GM18868 (cell line): Measurements from ENCODE around the gene GPR37.

ENCODE experiments used
- ATAC-seq: cut with Tn5 transposase; IDR thresholded peaks from one replicate; pipeline ENCODE4 v1.9.1; 2021; ENCODE audit warnings: mild to moderate bottlenecking, moderate library complexity; ENCODE audit not compliant: unreplicated experiment

GPR37 gene

DNA sequence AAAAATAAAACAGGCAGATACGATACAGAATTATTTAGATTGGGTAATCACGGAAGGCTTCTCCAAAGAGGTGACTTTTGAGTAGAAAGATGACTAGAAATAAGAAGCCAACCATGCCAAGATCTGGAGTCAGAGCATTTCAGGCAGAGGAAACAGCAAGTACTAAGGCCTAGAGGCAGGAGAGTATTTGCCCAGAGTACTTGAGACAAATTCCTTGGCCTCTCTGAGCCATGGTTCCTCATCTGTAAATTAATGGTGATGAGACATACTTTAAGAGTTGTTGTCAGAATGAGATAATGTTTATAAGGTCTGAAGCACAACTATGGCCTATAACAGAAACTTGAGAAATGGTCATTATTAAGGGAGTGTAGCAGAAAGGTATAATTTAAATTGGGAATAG lies 15.8 kb upstream of the GPR37 start:
- no peak for ATAC-seq

- no peak for ATAC-seq
Observed at GRCh38 chr7:124780608-124781007, 15.0 kb upstream of the GPR37 start.

- no peak for ATAC-seq
Observed at GRCh38 chr7:124780056-124780455, 14.5 kb upstream of the GPR37 start.

DNA sequence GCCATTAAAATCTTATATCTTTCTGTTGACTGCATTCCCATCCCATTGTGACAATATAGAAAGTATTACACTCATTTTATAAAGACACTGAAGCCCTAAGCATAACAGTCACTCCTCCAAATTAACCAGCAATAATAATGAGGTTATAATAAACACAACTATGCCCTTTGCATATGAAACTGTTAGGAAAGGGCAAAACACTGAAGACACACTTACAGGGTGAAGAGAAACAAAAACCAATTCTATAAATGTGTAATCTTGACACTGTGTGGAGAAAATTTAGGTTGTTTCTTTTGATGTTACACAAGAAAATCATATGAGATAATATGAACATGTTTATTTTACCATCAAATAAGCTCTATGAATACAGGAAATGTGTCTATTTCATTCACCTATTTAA lies 14.0 kb upstream of the GPR37 start:
- no peak for ATAC-seq

DNA sequence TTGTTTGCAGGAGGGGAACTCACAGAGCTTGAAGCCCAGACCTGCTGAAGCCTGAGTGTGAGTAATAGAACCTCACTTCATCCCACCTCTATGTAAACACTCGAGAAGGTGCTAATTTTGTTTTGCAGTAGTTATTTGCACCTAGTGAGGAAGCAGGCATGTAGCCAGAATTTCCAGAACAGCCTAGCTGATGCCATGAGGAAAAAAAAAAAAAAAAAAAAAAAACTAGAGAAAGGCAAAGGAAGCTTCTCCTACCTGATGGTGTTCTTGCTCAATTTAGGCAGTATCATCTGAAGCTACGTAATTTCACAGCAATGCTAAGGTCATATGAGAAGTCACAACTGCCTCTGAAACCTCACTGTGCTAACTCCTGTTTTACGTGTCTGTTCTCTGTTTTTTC lies 13.6 kb upstream of the GPR37 start:
- ATAC-seq = peak; percentile 47

DNA sequence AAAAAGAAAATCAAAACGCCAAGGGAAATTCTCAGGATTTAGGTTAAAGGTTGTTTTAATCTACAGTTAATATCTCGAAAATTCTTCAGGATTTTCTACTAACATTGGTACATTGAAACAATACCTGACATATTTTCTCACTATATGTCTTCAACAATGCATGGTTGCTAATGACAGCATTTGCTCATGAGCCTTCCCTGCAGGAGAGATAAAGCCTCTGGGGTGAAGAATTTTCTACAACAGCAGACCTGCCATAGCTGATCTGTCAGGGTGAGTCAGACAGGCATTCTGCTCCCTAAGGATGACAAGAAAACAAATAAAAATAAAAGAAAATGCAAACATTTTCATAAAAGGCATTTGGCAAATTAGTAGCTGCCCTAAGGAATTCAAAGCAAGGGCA lies 11.7 kb upstream of the GPR37 start:
- ATAC-seq = no peak

DNA sequence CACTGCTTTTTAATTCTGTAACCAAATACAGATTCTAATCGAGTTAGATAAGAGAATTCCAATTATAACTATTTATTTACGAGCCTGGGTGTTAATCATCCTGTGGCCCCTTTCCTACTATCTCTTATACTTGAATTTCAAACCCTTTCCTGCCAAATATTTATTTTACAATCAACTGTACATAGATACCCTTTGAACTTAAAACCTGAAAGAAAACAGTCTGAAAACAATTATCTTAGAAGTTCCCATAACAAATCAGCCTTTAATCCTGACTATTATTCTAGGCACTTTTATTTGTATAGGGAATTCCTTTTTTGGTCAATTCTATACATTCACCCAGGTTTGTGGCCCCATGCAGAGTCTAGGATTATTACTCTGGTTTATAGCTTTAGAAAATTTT lies 10.6 kb upstream of the GPR37 start:
- no peak for ATAC-seq

DNA sequence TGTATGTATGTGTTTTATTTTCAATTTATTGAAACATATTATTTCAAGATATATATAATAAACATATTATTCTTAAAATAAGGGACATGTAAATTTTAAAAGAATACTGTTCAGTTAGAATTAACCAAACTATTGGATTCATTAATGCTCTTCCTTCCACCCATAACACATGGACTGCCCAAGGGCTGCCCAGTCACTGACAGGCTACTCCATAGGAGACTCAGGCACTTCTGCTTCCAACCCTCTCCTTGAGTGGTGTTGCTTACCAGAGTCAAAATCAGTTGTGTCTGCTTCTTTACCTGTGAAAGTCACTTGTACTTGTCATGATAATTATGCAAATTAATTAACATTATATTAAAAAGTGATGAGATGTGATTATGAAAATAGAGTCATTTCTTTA lies 9.8 kb upstream of the GPR37 start:
- no peak for ATAC-seq

DNA sequence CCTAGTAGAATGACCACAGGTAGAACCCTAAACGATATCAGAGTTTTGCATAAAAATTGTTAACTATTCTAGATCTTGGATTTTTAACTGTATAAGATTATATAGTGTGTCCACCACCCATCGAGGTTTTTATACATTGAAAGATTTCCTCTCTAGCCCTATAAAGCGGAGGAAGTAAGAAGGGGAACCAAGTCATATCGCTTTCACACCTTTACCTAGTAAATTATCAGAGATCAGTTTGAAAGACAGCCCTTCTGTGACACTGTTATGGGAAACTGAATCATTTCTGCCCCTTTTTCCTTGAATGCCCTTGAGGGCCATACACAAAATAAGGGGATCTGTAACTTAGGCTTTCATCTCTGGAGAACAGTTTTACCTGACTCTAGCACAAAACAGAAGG lies 8.3 kb upstream of the GPR37 start:
- no peak for ATAC-seq

DNA sequence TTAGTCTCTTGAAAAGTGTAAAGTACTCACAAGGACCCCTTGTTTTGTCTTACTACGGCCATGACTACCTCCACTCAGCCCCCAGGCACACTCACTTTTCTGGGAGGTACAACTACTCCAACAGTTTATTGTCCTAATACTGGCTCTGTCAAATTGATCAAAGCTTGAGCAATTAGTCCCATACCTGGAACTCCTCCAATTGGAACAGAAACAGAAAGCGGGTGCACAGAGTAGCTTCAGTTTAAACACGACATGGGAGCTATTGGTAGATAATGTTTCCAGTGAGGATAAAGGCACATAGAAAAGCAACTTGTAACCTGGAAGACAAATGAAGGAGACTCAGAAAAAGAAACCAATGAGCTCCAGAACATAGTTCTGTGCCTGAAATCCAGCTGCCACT lies 7.7 kb upstream of the GPR37 start:
- no peak for ATAC-seq

DNA sequence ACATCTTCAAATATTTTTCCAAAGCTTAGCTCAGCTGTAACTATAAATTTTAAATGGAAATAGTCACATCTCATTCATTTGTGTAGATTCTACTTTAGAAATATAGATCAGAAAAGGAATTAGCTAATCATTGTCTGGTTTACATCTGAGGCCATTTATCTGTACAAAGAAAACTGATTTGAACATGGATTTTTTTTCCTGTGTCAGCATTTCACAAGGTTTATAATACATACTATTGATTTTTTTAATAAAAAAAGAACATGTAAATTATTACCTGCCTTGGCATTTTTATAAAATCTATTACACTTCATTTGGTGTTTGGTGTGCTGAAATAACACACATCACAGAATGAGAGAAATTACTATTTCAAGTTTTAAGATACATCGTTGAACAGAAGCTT lies 3.5 kb upstream of the GPR37 start:
- ATAC-seq = no peak

DNA sequence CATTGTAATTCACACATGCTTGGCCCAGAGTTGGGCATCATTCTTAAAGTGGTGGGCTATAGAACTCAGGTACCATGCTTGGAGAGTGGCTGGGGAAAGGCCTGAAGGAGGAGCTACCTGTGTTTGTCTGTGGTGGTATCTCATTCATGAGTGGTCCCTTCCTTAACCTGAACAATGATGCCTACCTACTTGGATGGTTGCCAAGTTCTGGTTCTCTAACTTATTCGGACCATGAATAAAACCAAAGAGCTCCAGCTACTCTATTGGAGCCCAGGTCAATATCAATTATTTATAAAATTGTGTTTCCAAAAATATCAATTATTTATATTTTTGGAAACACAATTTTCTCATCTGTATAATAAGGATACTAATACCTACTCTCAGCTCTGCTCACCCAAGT lies 2.9 kb upstream of the GPR37 start:
- no peak for ATAC-seq

DNA sequence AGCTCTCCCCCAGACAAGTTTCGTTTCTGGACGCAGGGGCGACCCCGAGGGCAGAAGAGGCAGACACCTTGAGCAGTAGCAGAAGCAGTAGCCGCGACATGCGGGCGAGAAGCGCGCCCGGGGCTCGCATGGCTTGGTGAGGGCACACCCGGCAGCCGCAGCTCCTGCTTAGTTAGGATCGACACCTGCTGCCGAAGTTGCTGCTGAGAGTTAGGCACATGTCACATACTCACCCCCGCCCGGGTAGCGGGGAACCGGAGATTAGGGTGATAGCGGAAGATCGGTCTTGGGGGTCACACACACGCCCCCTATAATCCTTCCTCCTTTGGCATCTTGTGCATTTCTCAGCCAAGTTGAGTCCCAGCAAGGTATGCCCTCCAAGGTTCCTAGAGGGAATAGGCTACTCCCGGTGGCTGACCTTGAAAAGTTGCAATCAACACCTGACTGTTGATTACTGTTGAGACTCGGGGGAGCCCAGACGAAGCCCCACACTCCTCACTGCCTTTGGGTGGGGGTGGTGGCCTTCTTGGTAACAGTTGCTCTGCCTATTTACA lies 668 bp downstream of the GPR37 start:
- peak; percentile 30 for ATAC-seq

GRCh38 chr7:124764051-124764846 lies 1.3 kb downstream of the GPR37 start:
- no peak for ATAC-seq

DNA sequence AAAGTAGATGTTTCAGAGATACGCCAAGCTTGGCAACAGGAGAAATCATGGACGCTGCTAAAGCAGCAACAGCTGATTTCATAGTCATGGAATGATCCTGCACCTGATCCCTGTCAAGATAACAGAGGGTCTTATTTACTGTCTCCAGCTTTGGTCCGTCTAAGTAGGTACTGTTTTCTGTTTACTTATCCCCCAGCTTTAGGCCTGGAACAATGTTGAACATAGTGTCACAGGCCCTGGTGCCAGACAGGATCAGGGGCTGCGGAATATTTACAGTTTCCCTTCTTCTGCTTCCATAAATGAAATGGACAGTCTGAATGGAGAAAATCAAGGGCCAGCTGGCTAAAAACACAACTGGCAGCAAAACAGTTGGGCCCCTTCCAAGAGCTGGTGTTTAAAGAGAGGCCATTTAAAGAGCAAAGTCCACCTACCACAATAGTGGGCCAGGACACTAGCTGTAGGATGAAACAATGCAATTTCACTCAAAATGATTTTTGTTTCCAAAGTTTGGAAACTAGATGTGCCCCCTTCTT lies 2.9 kb downstream of the GPR37 start:
- ATAC-seq = no peak

DNA sequence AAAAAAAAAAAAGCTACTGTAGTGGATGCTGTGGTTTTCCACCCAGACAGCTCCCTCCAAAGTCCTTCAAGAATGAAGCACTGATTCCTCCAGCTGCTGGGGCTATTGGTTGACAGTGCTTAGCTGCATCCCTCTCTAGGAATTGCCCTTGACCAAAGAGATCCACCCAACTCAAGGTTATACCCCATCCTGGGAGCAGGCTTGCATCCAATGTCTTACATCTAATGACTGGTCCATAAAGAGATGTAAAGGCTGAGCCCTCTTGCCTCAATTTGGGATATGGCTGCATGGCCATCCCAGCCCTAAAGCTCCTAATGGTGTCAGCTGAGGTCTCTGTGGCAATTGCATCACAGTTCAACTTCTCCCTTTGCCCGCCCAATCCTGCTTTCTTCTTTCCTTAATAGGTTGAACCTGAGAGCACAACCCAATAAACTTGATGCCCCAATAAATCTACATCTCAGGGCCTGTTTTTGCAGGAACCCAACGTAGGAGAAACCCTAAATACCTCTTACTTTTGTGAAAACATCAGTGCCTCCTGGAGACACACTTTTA lies 4.4 kb downstream of the GPR37 start:
- ATAC-seq = no peak

DNA sequence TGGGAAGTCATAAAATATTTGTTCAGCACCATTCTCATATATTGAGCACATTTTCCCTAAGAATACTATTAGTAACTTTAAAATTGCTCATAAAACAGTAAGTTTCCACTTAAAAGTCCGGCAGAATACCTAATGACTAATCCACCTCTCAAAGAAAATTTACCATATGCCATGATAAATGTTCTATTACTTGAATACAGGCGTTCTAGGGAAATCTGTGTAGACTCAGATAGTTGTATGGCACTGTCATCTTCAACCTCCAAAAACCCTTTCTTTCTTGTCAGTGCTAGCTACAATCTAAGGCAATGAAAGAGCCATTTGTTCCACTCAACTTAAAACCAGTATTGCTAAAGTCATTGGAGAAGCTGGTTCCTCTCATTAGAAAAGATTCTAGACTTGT lies 7.3 kb downstream of the GPR37 start:
- ATAC-seq = no peak

- ATAC-seq = no peak
Observed at GRCh38 chr7:124754576-124755268, 10.9 kb downstream of the GPR37 start.

DNA sequence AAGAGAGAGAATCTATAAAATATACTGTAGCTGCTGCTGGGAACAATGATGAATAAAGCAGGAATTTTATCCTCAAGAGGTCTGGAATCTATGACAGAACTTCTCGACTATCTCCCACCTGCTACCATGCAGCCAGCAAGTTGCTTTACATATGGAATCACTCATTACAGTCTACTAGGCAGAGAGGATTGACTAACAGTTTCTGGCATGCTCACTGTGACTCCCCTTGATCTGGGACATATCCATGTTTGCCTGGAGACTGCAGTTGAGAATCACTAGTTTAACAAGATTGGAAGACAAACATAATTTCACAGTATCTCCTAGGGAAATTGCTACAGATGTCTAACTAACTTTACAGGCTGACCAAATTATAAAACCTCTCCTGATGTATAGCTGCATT lies 13.3 kb downstream of the GPR37 start:
- no peak for ATAC-seq

- no peak for ATAC-seq
Observed at GRCh38 chr7:124751027-124751426, 14.6 kb downstream of the GPR37 start.

DNA sequence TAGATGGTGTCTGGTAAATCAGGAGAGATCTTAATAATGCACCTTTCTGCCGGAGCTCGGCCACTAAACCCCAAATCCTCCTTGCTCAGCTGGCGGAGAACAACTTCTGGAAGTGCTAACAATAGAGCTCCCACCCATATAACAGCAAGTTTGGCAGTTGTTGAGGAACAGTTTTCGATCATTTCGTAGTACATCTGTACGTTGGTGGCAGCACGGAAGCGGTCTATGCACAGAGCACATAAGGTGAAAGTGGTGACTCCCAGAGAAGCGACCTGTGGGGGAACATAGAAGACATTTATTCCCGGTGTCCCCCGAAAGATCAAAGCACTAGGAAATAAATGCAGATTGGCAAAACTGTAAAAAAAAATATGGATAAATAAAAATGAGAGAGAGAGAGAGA lies 18.5 kb downstream of the GPR37 start:
- no peak for ATAC-seq

DNA sequence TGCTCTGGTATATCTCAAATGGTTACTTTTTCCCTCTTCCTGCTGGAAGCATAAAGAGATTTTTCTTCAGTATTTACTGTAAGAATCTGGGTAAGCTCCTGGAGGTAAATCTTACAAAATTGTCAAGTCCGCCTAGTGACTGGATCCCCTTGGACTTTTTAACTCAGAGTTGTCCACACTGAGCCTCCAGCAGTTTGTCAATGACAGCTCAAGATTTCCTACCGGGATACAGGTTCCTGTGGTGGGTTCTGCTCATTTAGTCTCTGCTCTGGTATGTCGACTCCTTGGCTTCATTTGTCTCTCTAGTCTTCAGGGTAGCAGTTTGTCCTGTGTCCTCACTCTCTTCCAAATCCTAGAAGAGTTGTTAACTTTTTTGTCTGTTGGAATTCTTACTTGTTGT lies 27.0 kb downstream of the GPR37 start:
- no peak for ATAC-seq
